22Rv1 (cell line): ENCODE data around the gene EXOSC6.

Experiments used
- ZFX ChIP-seq: fragments of 450-650 bp; IDR thresholded peaks from 2 replicates; pipeline ENCODE4 v1.6.1; 2017; ENCODE audit warnings: antibody characterized with exemption, borderline replicate concordance
- TF ChIP-seq, protein P1 (sequence below): fragments of 450-650 bp; IDR thresholded peaks from 2 replicates; pipeline ENCODE4 v1.5.1; 2017; ENCODE audit warnings: mild to moderate bottlenecking

DNA sequence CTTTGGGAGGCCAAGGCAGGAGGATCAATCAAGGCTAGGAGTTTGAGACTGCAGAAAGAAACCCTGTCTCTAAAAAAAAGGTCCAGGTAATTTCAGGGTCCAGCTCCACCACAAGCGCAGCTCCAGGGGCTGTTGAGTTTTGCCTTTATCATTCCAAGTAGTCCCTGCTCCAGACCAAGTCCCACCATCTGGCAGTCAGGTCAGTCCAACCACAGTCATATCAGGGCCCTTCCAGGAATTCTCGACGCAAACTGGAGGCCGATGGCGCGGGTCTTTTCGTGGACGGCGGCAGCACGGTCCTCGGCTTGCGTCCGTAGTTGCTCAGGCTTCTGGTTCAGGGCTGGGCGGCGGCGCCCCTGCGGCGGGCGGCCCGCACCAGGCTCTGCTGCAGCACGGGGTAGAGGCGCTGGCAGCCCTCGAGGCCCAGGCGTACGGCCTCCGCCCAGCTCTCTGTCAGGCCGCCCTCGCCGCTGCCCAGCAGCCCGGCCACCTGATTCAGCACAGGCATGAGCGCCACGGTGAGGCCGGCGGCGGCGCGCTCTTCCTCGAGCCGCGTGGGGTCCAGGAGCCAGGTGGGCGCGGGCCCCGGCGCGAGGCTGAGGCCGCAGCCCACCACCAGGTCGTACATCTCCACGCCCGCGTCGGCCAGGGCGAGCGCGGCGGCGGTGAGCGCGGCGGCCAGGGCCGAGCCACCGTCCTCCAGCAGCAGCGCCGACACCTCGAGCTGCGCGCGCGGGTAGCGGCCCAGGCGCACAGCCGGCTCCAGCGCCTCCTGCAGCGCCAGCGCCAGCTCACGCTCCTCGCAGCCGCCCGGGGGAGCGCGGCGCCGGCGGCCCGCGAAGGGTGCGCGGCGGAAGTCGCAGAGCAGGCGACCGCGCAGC, 752 bp downstream of the EXOSC6 start:
- TF ChIP-seq, protein P1, sequence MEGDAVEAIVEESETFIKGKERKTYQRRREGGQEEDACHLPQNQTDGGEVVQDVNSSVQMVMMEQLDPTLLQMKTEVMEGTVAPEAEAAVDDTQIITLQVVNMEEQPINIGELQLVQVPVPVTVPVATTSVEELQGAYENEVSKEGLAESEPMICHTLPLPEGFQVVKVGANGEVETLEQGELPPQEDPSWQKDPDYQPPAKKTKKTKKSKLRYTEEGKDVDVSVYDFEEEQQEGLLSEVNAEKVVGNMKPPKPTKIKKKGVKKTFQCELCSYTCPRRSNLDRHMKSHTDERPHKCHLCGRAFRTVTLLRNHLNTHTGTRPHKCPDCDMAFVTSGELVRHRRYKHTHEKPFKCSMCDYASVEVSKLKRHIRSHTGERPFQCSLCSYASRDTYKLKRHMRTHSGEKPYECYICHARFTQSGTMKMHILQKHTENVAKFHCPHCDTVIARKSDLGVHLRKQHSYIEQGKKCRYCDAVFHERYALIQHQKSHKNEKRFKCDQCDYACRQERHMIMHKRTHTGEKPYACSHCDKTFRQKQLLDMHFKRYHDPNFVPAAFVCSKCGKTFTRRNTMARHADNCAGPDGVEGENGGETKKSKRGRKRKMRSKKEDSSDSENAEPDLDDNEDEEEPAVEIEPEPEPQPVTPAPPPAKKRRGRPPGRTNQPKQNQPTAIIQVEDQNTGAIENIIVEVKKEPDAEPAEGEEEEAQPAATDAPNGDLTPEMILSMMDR: no peak
- TF ChIP-seq ZFX: no peak
